GM23338 (cell line): ENCODE data around the gene ZNF804A. TPM values are rescaled to one million over a fixed set of nuclear protein-coding genes. Genes with fewer than 3 reads are reported as not detected.

Experiments
- ATAC-seq: fragments of 200-7000 bp; cut with Tn5 transposase; 3 replicates; pipeline ENCODE4 v1.9.1; 2020
- DNase-seq: peaks from one replicate; pipeline ENCODE4 v3.0.0-alpha.2; 2015; ENCODE audit warnings: low spot score
- H2AFZ ChIP-seq: fragments of 200-600 bp; sonication (generic); 2 replicates; pipeline ENCODE4 v1.8.0; 2016; ENCODE audit warnings: antibody characterized with exemption, mild to moderate bottlenecking, moderate library complexity
- H3F3A ChIP-seq: fragments of 200-600 bp; sonication (generic); replicated peaks from 2 replicates; pipeline ENCODE4 v1.8.0; 2017; ENCODE audit warnings: antibody characterized with exemption, mixed run types, low read depth
- H3K27ac ChIP-seq: fragments of 200-600 bp; sonication (generic); 2 replicates; pipeline ENCODE4 v1.6.1; 2016; ENCODE audit warnings: low read depth
- H3K27me3 ChIP-seq: fragments of 200-600 bp; sonication (generic); 2 replicates; pipeline ENCODE4 v1.8.0; 2016; ENCODE audit warnings: mild to moderate bottlenecking, mixed run types, moderate library complexity; ENCODE audit not compliant: insufficient read depth
- H3K36me3 ChIP-seq: fragments of 200-600 bp; sonication (generic); 2 replicates; pipeline ENCODE4 v1.8.0; 2016; ENCODE audit warnings: mild to moderate bottlenecking; ENCODE audit not compliant: insufficient read depth
- H3K4me1 ChIP-seq: fragments of 200-600 bp; sonication (generic); 2 replicates; pipeline ENCODE4 v1.8.0; 2016; ENCODE audit warnings: mild to moderate bottlenecking, moderate library complexity; ENCODE audit not compliant: insufficient read depth
- H3K4me2 ChIP-seq: fragments of 200-600 bp; sonication (generic); 2 replicates; pipeline ENCODE4 v1.7.1; 2017; ENCODE audit warnings: mixed run types
- H3K4me3 ChIP-seq: fragments of 200-600 bp; sonication (generic); 2 replicates; pipeline ENCODE4 v1.6.1; 2016; ENCODE audit warnings: mixed run types
- H3K79me2 ChIP-seq: fragments of 200-600 bp; sonication (generic); replicated peaks from 2 replicates; pipeline ENCODE4 v1.8.0; 2017; ENCODE audit warnings: mild to moderate bottlenecking; ENCODE audit not compliant: insufficient read depth
- H3K9me2 ChIP-seq: fragments of 200-600 bp; sonication (generic); 2 replicates; pipeline ENCODE4 v1.8.0; 2017; ENCODE audit not compliant: insufficient read depth
- H4K20me1 ChIP-seq: fragments of 200-600 bp; sonication (generic); replicated peaks from 2 replicates; pipeline ENCODE4 v1.8.0; 2017; ENCODE audit warnings: mild to moderate bottlenecking; ENCODE audit not compliant: insufficient read depth
- H3K27ac Mint-ChIP-seq: 2 replicates; pipeline ENCODE4 v1.8.0; 2020; ENCODE audit warnings: inconsistent platforms, mild to moderate bottlenecking, moderate library complexity, mixed read lengths
- H3K27me3 Mint-ChIP-seq: 3 replicates; pipeline ENCODE4 v1.8.0; 2022; ENCODE audit warnings: low read depth, mild to moderate bottlenecking, moderate library complexity, mixed read lengths, inconsistent platforms; ENCODE audit not compliant: insufficient read depth, poor library complexity
- H3K36me3 Mint-ChIP-seq: 3 replicates; pipeline ENCODE4 v1.8.0; 2021; ENCODE audit warnings: low read depth, mild to moderate bottlenecking, inconsistent platforms, moderate library complexity, mixed read lengths
- H3K4me1 Mint-ChIP-seq: 3 replicates; pipeline ENCODE4 v1.8.0; 2020; ENCODE audit warnings: mild to moderate bottlenecking, inconsistent platforms, mixed read lengths
- H3K4me3 Mint-ChIP-seq: 3 replicates; pipeline ENCODE4 v1.8.0; 2021; ENCODE audit warnings: moderate library complexity, mild to moderate bottlenecking, inconsistent platforms, mixed read lengths
- H3K9me3 Mint-ChIP-seq: 3 replicates; pipeline ENCODE4 v1.8.0; 2020; ENCODE audit warnings: moderate library complexity, mild to moderate bottlenecking, inconsistent platforms, mixed read lengths
- CREB1 ChIP-seq: fragments of 250-450 bp; sonication (Bioruptor Pico); IDR thresholded peaks from 2 replicates; pipeline ENCODE4 v1.5.0; 2020; ENCODE audit warnings: low read depth, mild to moderate bottlenecking, moderate library complexity
- CTCF ChIP-seq, 2 experiments: fragments of 200-600 bp in 1 of 2; sonication (generic) in 1 of 2; conservative IDR thresholded peaks; 2 replicates each; pipeline versions ENCODE4 v1.5.1 to v1.6.1; 2016 to 2017; ENCODE audit warnings: antibody characterized with exemption in 2 of 2, low read depth in 2 of 2, mild to moderate bottlenecking in 2 of 2, moderate library complexity in 1 of 2
- ETS1 ChIP-seq: IDR thresholded peaks from 2 replicates; pipeline ENCODE4 v1.6.1; 2016; ENCODE audit warnings: antibody characterized with exemption
- EZH2 ChIP-seq: fragments of 200-600 bp; sonication (generic); IDR thresholded peaks from one replicate; pipeline ENCODE4 v1.8.0; 2017; ENCODE audit warnings: antibody characterized with exemption, mild to moderate bottlenecking, low read depth; ENCODE audit not compliant: unreplicated experiment
- EZH2phosphoT487 ChIP-seq: fragments of 200-600 bp; sonication (generic); IDR thresholded peaks from one replicate; pipeline ENCODE4 v1.8.1; 2018; ENCODE audit warnings: antibody characterized with exemption; ENCODE audit not compliant: unreplicated experiment
- JUNB ChIP-seq: IDR thresholded peaks from one replicate; pipeline ENCODE4 v1.6.1; 2016; ENCODE audit warnings: antibody characterized with exemption; ENCODE audit not compliant: unreplicated experiment
- NANOG ChIP-seq: IDR thresholded peaks from 2 replicates; pipeline ENCODE4 v1.6.1; 2016; ENCODE audit warnings: antibody characterized with exemption, borderline replicate concordance
- POLR2AphosphoS5 ChIP-seq: IDR thresholded peaks from 2 replicates; pipeline ENCODE4 v1.6.1; 2016; ENCODE audit warnings: antibody characterized with exemption, low read depth
- REST ChIP-seq: IDR thresholded peaks from one replicate; pipeline ENCODE4 v1.6.1; 2018; ENCODE audit warnings: antibody characterized with exemption; ENCODE audit not compliant: unreplicated experiment
- STAT1 ChIP-seq: IDR thresholded peaks from one replicate; pipeline ENCODE4 v1.6.1; 2016; ENCODE audit warnings: antibody characterized with exemption; ENCODE audit not compliant: unreplicated experiment
- ZNF114 ChIP-seq: fragments of 250-450 bp; sonication (Bioruptor Pico); IDR thresholded peaks from 2 replicates; pipeline ENCODE4 v1.5.0; 2020; ENCODE audit warnings: mild to moderate bottlenecking, moderate library complexity
- ZNF331 ChIP-seq: fragments of 250-450 bp; sonication (Bioruptor Pico); IDR thresholded peaks from 2 replicates; pipeline ENCODE4 v1.5.0; 2020; ENCODE audit warnings: low read depth, mild to moderate bottlenecking, moderate library complexity
- ZNF462 ChIP-seq: fragments of 250-450 bp; sonication (Bioruptor Pico); IDR thresholded peaks from 2 replicates; pipeline ENCODE4 v1.5.0; 2020; ENCODE audit warnings: mild to moderate bottlenecking, moderate library complexity
- polyA plus RNA-seq: library from polyadenylated mRNA; unstranded; fragments of >200 nt; fragmentation: Nextera tagmentation; extraction: Ambion mirVana; gene quantifications from 2 replicates; pipeline ENCODE4 v1.2.1, GENCODE V29; 2016
- total RNA-seq: library from RNA; depleted of rRNA; stranded (reverse); fragments of >200 nt; shearing (Covaris generic); gene quantifications from 2 replicates; pipeline ENCODE4 v1.2.3, GENCODE V29; 2014

Gene ZNF804A
- total and polyA plus RNA-seq, 2 experiments from 2014 or later, result not detected

- Histone ChIP-seq H3K27me3 (no peaks in the 10 kb centered on the region), H3K27ac (no peak overlapping the region), H3F3A (no peaks in the 10 kb centered on the region), H3K36me3 (no peaks in the 10 kb centered on the region), H3K9me2 (peaks cover 8% of the 10 kb centered on the region; the same call in 1 of the 2 replicates), H4K20me1 (no peaks in the 10 kb centered on the region), H2AFZ (no peak overlapping the region), H3K4me3 (no peak overlapping the region), H3K4me2 (no peak overlapping the region), H3K4me1 (no peaks in the 10 kb centered on the region), H3K79me2 (no peaks in the 10 kb centered on the region)
- Mint-ChIP-seq H3K9me3 (0 out of 3 replicates have a peak, but pooled peaks cover 2% of the 10 kb centered on the region), H3K27ac (no peak overlapping the region), H3K27me3 (no peaks in the 10 kb centered on the region), H3K4me3 (no peak overlapping the region), H3K36me3 (no peaks in the 10 kb centered on the region), H3K4me1 (no peaks in the 10 kb centered on the region)
- no peak for DNase-seq
- TF ChIP-seq ETS1, result no peak
- no peak for TF ChIP-seq STAT1
- no peak for TF ChIP-seq CREB1 (CRISPR knock-in tag)
- TF ChIP-seq ZNF331 (CRISPR knock-in tag), result no peak
- TF ChIP-seq NANOG, result no peak
- TF ChIP-seq EZH2, result no peak
- no peak for TF ChIP-seq REST
- no peak for TF ChIP-seq CTCF (conservative IDR thresholded peaks at IDR 0.05; ENCODE audit: low read depth in 2 of 2)
- no peak for TF ChIP-seq ZNF462 (CRISPR knock-in tag)
- no peak for TF ChIP-seq POLR2AphosphoS5
- no peak for TF ChIP-seq EZH2phosphoT487
- TF ChIP-seq ZNF114, result no peak
- TF ChIP-seq JUNB, result no peak
- ATAC-seq, result no peak
Measured at GRCh38 chr2:184654945-184655344, 56.6 kb downstream of the ZNF804A start.
